GM12891 (cell line): ENCODE data around the gene TCP11L2.

Experiments used
- POLR2A ChIP-seq: IDR thresholded peaks from 2 replicates; pipeline ENCODE4 v1.6.1; 2011; ENCODE audit warnings: low read depth, low read length, control low read depth
- POLR2AphosphoS5 ChIP-seq: IDR thresholded peaks from 2 replicates; pipeline ENCODE4 v1.6.1; 2011; ENCODE audit warnings: low read depth, low read length, control low read depth

GRCh38 chr12:106258935-106259334 lies 43.6 kb upstream of the TCP11L2 start:
- TF ChIP-seq POLR2AphosphoS5 (no peak), POLR2A (no peak)
